CD4-positive, alpha-beta T cell treated with Interleukin-15 for 4 hours (primary cell): ENCODE measurements around the gene MTHFD1L.
"Not testable (repeated sequence)": the region's sequence is repeated elsewhere in the genome, so short reads cannot be mapped to it uniquely, and the experiment has no call there.

Experiments
- DNase-seq: peaks from one replicate; pipeline ENCODE4 v3.0.0-alpha.2; 2020; ENCODE audit warnings: low spot score

MTHFD1L gene

GRCh38 chr6:151067684-151068596 is 202.4 kb downstream of the MTHFD1L start:
- no peak for DNase-seq

GRCh38 chr6:151068761-151069312 is 203.3 kb downstream of the MTHFD1L start:
- no peak for DNase-seq

- DNase-seq: no peak
These were observed 204.1 kb downstream of the MTHFD1L start for GRCh38 chr6:151069641-151070040.

GRCh38 chr6:151070631-151071051 is 205.1 kb downstream of the MTHFD1L start:
- DNase-seq: no peak

- no peak for DNase-seq
These were observed 205.8 kb downstream of the MTHFD1L start for GRCh38 chr6:151071295-151071694.

- DNase-seq: no peak
These were observed 207.6 kb downstream of the MTHFD1L start for GRCh38 chr6:151073146-151073545.

GRCh38 chr6:151073701-151074100 is 208.2 kb downstream of the MTHFD1L start:
- no peak for DNase-seq

- DNase-seq: no peak
These were observed 209.5 kb downstream of the MTHFD1L start for GRCh38 chr6:151075005-151075404.

GRCh38 chr6:151075527-151075926 is 210.0 kb downstream of the MTHFD1L start:
- DNase-seq: no peak

GRCh38 chr6:151075930-151076555 is 210.5 kb downstream of the MTHFD1L start:
- DNase-seq: no peak

- no peak for DNase-seq
These were observed 213.2 kb downstream of the MTHFD1L start for GRCh38 chr6:151078655-151079054.

- no peak for DNase-seq
These were observed 216.2 kb downstream of the MTHFD1L start for GRCh38 chr6:151081656-151082055.

GRCh38 chr6:151082079-151082478 is 216.6 kb downstream of the MTHFD1L start:
- no peak for DNase-seq

GRCh38 chr6:151084275-151084674 is 218.8 kb downstream of the MTHFD1L start:
- DNase-seq: no peak

GRCh38 chr6:151087055-151087454 is 221.6 kb downstream of the MTHFD1L start:
- not testable (repeated sequence) for DNase-seq

- no peak for DNase-seq
These were observed 222.5 kb downstream of the MTHFD1L start for GRCh38 chr6:151087861-151088598.

GRCh38 chr6:151088599-151088935 is 223.1 kb downstream of the MTHFD1L start:
- no peak for DNase-seq

GRCh38 chr6:151088963-151089362 is 223.5 kb downstream of the MTHFD1L start:
- DNase-seq: no peak

- no peak for DNase-seq
These were observed 224.5 kb downstream of the MTHFD1L start for GRCh38 chr6:151089978-151090377.

GRCh38 chr6:151091571-151091970 is 226.1 kb downstream of the MTHFD1L start:
- DNase-seq: no peak

- no peak for DNase-seq
These were observed 227.1 kb downstream of the MTHFD1L start for GRCh38 chr6:151092591-151092990.

- DNase-seq: no peak
These were observed 228.2 kb downstream of the MTHFD1L start for GRCh38 chr6:151093706-151094105.
